Activated CD8-positive, alpha-beta T cell treated with anti-CD3 and anti-CD28 coated beads for 36 hours (primary cell): Measurements from ENCODE around the gene INO80. TPM values are rescaled to one million over a fixed set of nuclear protein-coding genes. Genes with fewer than 3 reads are reported as not detected.

Experiments used
- ATAC-seq: fragments of 200-7000 bp; cut with Tn5 transposase; one replicate; pipeline ENCODE4 v1.10.0; 2021; ENCODE audit warnings: mild to moderate bottlenecking, moderate library complexity
- CTCF ChIA-PET: fragments of 350-600 bp; sonication (Branson Sonifier 250); formaldehyde crosslinking; loops from one replicate; lab custom pipeline; 2021; ENCODE audit warnings: antibody characterized with exemption; lab: Charles Lee
- POLR2A ChIA-PET: fragments of 350-600 bp; sonication (Branson Sonifier 250); formaldehyde crosslinking; loops from one replicate; lab custom pipeline; 2021; ENCODE audit warnings: antibody characterized with exemption; lab: Charles Lee
- DNase-seq: peaks from one replicate; pipeline ENCODE4 v3.0.0-alpha.2; 2020
- H3K27ac Mint-ChIP-seq: one replicate; pipeline ENCODE4 v1.8.0; 2021; ENCODE audit warnings: mild to moderate bottlenecking, mixed read lengths
- H3K27me3 Mint-ChIP-seq: one replicate; pipeline ENCODE4 v1.8.0; 2021; ENCODE audit warnings: mixed read lengths
- H3K36me3 Mint-ChIP-seq: one replicate; pipeline ENCODE4 v1.8.0; 2021; ENCODE audit warnings: low read depth, mixed read lengths
- H3K4me1 Mint-ChIP-seq: one replicate; pipeline ENCODE4 v1.8.0; 2021; ENCODE audit warnings: low read depth, mixed read lengths
- H3K4me3 Mint-ChIP-seq: one replicate; pipeline ENCODE4 v1.8.0; 2021; ENCODE audit warnings: mild to moderate bottlenecking, moderate library complexity, mixed read lengths
- H3K9me3 Mint-ChIP-seq: one replicate; pipeline ENCODE4 v1.8.0; 2021; ENCODE audit warnings: mixed read lengths
- CTCF ChIP-seq: fragments of 200-600 bp; IDR thresholded peaks from one replicate; pipeline ENCODE4 v1.8.0; 2022; ENCODE audit warnings: antibody characterized with exemption, mild to moderate bottlenecking
- intact Hi-C: fragments of 100-400 bp; cut with micrococcal nuclease; formaldehyde crosslinking; loops from one replicate; pipeline ENCODE4 v1.10.0; 2022
- total RNA-seq, 2 experiments: library from RNA; stranded (reverse); gene quantifications; one replicate each; pipeline ENCODE4 v1.2.3, GENCODE V29; 2021

The INO80 gene
- total RNA-seq, 2 experiments from 2014 or later, result 19.1 to 20.2 TPM

- H3K4me3 Mint-ChIP-seq, result no peak overlapping the region
- no peak for ATAC-seq
- peaks cover 20% of the 10 kb centered on the region for H3K36me3 Mint-ChIP-seq
- no peaks in the 10 kb centered on the region for H3K9me3 Mint-ChIP-seq
- no peak for TF ChIP-seq CTCF
- intact Hi-C loops, result loop anchor here (10.0 kb wide), 1 partner anchor 55 kb away; no protein-coding TSS in a partner anchor
- H3K27ac Mint-ChIP-seq, result no peak overlapping the region
- H3K4me1 Mint-ChIP-seq, result peaks cover 14% of the 10 kb centered on the region
- CTCF ChIA-PET, result interaction anchor here (0.7 to 3.2 kb wide), 4 partner anchors 11 to 56 kb away, joined by 3 to 8 read pairs (median 4); no protein-coding TSS in a partner anchor
- POLR2A ChIA-PET, result interaction anchor here (1.2 kb wide), 1 partner anchor 17 kb away, joined by 3 read pairs; no protein-coding TSS in a partner anchor
- no peak for DNase-seq
- no peaks in the 10 kb centered on the region for H3K27me3 Mint-ChIP-seq
Observed at GRCh38 chr15:40959331-40960141, 156.5 kb downstream of the INO80 start.

GRCh38 chr15:40958723-40959122, 157.4 kb downstream of the INO80 start:
- H3K9me3 Mint-ChIP-seq, result no peaks in the 10 kb centered on the region
- ChIA-PET POLR2A (interaction anchor here (1.0 to 1.2 kb wide), 3 partner anchors 16 to 51 kb away, joined by 3 read pairs; no protein-coding TSS in a partner anchor), CTCF (interaction anchor here (0.8 to 3.2 kb wide), 3 partner anchors 10 to 55 kb away, joined by 3 to 8 read pairs (median 3); no protein-coding TSS in a partner anchor)
- intact Hi-C loops, result loop anchor here (10.0 kb wide), 1 partner anchor 54 kb away; no protein-coding TSS in a partner anchor
- H3K27ac Mint-ChIP-seq, result no peak overlapping the region
- H3K36me3 Mint-ChIP-seq, result peaks cover 28% of the 10 kb centered on the region
- H3K4me3 Mint-ChIP-seq, result no peak overlapping the region
- no peak for ATAC-seq
- peaks cover 22% of the 10 kb centered on the region for H3K4me1 Mint-ChIP-seq
- no peak for DNase-seq
- TF ChIP-seq CTCF, result no peak
- no peaks in the 10 kb centered on the region for H3K27me3 Mint-ChIP-seq

GRCh38 chr15:40958146-40958545, 157.9 kb downstream of the INO80 start:
- POLR2A ChIA-PET, result interaction anchor here (1.0 to 1.2 kb wide), 3 partner anchors 16 to 51 kb away, joined by 3 read pairs; no protein-coding TSS in a partner anchor
- H3K4me3 Mint-ChIP-seq, result no peak overlapping the region
- H3K27me3 Mint-ChIP-seq, result no peaks in the 10 kb centered on the region
- intact Hi-C loops, result loop anchor here (10.0 kb wide), 1 partner anchor 53 kb away; no protein-coding TSS in a partner anchor
- ATAC-seq (no peak), DNase-seq (no peak)
- H3K27ac Mint-ChIP-seq, result no peak overlapping the region
- no peak for TF ChIP-seq CTCF
- peaks cover 32% of the 10 kb centered on the region for H3K36me3 Mint-ChIP-seq
- no peaks in the 10 kb centered on the region for H3K9me3 Mint-ChIP-seq
- CTCF ChIA-PET, result interaction anchor here (0.8 to 3.2 kb wide), 5 partner anchors 9 to 55 kb away, joined by 3 to 8 read pairs (median 3); no protein-coding TSS in a partner anchor
- H3K4me1 Mint-ChIP-seq, result peaks cover 22% of the 10 kb centered on the region

- Mint-ChIP-seq H3K27me3 (no peaks in the 10 kb centered on the region), H3K4me1 (peaks cover 22% of the 10 kb centered on the region), H3K27ac (no peak overlapping the region), H3K4me3 (no peak overlapping the region), H3K36me3 (peaks cover 33% of the 10 kb centered on the region), H3K9me3 (no peaks in the 10 kb centered on the region)
- intact Hi-C loops, result loop anchor here (10.0 kb wide), 1 partner anchor 53 kb away; no protein-coding TSS in a partner anchor
- ChIA-PET CTCF (interaction anchor here (0.8 to 1.2 kb wide), 2 partner anchors 27 to 51 kb away, joined by 3 to 4 read pairs; no protein-coding TSS in a partner anchor), POLR2A (interaction anchor here (0.9 to 1.7 kb wide), 5 partner anchors 18 to 50 kb away, joined by 3 to 7 read pairs (median 3); no protein-coding TSS in a partner anchor)
- ATAC-seq (no peak), DNase-seq (no peak)
- no peak for TF ChIP-seq CTCF
Observed at GRCh38 chr15:40957581-40958051, 158.5 kb downstream of the INO80 start.
